ENCODE data around the gene BMP6.

Gene BMP6

GRCh38 chr6:7697820-7698623, 27.9 kb upstream of the BMP6 start:
- TF ChIP-seq ZFX (IDR thresholded peaks at IDR 0.05; ENCODE audit: borderline replicate concordance): no peak
- TF ChIP-seq, protein P1, sequence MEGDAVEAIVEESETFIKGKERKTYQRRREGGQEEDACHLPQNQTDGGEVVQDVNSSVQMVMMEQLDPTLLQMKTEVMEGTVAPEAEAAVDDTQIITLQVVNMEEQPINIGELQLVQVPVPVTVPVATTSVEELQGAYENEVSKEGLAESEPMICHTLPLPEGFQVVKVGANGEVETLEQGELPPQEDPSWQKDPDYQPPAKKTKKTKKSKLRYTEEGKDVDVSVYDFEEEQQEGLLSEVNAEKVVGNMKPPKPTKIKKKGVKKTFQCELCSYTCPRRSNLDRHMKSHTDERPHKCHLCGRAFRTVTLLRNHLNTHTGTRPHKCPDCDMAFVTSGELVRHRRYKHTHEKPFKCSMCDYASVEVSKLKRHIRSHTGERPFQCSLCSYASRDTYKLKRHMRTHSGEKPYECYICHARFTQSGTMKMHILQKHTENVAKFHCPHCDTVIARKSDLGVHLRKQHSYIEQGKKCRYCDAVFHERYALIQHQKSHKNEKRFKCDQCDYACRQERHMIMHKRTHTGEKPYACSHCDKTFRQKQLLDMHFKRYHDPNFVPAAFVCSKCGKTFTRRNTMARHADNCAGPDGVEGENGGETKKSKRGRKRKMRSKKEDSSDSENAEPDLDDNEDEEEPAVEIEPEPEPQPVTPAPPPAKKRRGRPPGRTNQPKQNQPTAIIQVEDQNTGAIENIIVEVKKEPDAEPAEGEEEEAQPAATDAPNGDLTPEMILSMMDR (IDR thresholded peaks at IDR 0.05): no peak
- H3K27ac ChIP-seq: no peak overlapping the region

GRCh38 chr6:7701212-7701834, 24.6 kb upstream of the BMP6 start:
- no peak overlapping the region for H3K27ac ChIP-seq
- TF ChIP-seq, protein P1 (IDR thresholded peaks at IDR 0.05): no peak
- TF ChIP-seq ZFX (IDR thresholded peaks at IDR 0.05; ENCODE audit: borderline replicate concordance): no peak

DNA sequence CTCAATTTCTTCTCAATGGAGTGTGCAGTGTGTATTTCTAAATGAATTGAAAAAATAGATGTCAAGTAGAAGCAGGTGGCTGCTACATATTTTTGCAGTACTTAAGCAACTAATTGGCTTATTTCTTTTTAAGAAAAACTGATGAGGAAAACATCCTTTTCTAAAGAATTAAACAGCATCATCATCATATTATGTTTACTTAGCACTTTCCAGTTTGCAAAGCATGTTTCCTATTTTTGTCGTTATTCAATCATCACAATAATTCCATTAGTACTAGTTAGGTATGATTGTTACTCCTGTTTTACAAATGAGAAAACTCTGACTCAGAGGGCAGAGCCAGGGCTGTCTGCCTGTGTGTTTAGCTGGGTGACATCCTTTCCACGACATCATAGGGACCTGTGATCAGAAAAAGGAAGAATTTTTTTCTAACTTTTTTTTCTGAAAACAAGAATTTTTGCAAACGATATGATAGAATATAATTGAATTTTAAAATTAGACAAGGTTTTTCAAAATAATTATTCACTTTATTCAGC, 22.7 kb upstream of the BMP6 start:
- no peak for TF ChIP-seq ZFX (IDR thresholded peaks at IDR 0.05; ENCODE audit: borderline replicate concordance)
- TF ChIP-seq, protein P1 (IDR thresholded peaks at IDR 0.05): no peak
- no peak overlapping the region for H3K27ac ChIP-seq

DNA sequence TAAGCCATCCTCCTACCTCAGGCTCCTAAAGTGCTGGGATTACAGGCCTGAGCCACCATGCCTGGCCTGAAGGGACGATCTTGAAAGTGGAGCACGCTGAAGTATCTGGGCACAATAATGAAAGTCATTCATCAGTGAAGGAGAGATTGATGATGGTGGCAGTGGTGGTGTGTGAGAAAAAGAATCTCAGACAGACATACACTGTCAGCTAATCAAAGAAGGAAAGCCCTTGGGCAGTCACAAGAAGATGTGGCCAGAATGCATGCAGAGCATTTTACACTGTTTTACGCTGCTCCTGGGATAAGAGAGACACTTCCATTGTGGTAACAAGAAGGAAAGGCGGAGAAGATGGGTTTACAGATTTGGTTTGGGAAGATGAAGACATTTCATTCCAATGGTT, 20.4 kb upstream of the BMP6 start:
- TF ChIP-seq, protein P1 (IDR thresholded peaks at IDR 0.05): no peak
- TF ChIP-seq ZFX (IDR thresholded peaks at IDR 0.05; ENCODE audit: borderline replicate concordance): no peak
- H3K27ac ChIP-seq: no peak overlapping the region

DNA sequence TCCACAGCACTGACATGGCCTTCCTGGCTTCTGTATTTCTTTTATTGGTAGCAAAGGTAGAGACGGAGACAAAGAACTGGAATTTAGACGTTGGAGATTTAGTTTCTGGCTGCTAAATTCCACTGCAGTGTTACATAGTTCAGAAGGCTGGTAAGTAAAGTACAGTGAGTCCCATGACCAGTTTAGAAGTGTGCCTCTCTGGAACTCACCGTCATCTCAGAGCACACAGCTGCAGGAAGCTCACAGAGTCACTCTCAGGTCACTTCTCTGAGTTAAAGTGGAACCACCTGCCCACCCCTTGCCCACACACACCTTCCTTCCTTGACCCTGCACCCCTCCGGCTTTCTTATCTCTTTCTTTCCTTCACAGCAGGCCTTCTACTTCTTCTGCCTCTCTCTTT, 19.6 kb upstream of the BMP6 start:
- TF ChIP-seq, protein P1 (IDR thresholded peaks at IDR 0.05): no peak
- TF ChIP-seq ZFX (IDR thresholded peaks at IDR 0.05; ENCODE audit: borderline replicate concordance): no peak
- H3K27ac ChIP-seq: no peak overlapping the region

- no peak overlapping the region for H3K27ac ChIP-seq
- TF ChIP-seq, protein P1 (IDR thresholded peaks at IDR 0.05): no peak
- no peak for TF ChIP-seq ZFX (IDR thresholded peaks at IDR 0.05; ENCODE audit: borderline replicate concordance)
These were observed 18.1 kb upstream of the BMP6 start for GRCh38 chr6:7707787-7708186.

- H3K27ac ChIP-seq: no peak overlapping the region
These were observed 6.5 kb upstream of the BMP6 start for GRCh38 chr6:7719364-7719850.

More at GRCh38 chr6:7719364-7719850, 6.5 kb upstream of the BMP6 start:
- TF ChIP-seq ZFX (IDR thresholded peaks at IDR 0.05; ENCODE audit: borderline replicate concordance): no peak
- TF ChIP-seq, protein P1 (IDR thresholded peaks at IDR 0.05): no peak

Measured in 22Rv1 (cell line).